Endothelial cell (in vitro differentiated cells): ENCODE results near the gene TMEM204. TPM values are rescaled to one million over a fixed set of nuclear protein-coding genes. Genes with fewer than 3 reads are reported as not detected.
A peak's percentile ranks its signal among the peaks of the same experiment; 100 is the strongest.

Source experiments
- DNase-seq: peaks from one replicate; pipeline ENCODE4 v3.0.0; 2021; ENCODE audit warnings: low spot score
- H3K27ac Mint-ChIP-seq: one replicate; pipeline ENCODE4 v1.8.0; 2021; ENCODE audit warnings: mixed read lengths, inconsistent platforms; ENCODE audit not compliant: unreplicated experiment
- H3K27me3 Mint-ChIP-seq: one replicate; pipeline ENCODE4 v1.8.0; 2021; ENCODE audit warnings: mild to moderate bottlenecking, moderate library complexity, mixed read lengths, inconsistent platforms; ENCODE audit not compliant: unreplicated experiment
- H3K36me3 Mint-ChIP-seq: one replicate; pipeline ENCODE4 v1.8.0; 2021; ENCODE audit warnings: mild to moderate bottlenecking, low read depth, mixed read lengths, inconsistent platforms; ENCODE audit not compliant: unreplicated experiment
- H3K4me1 Mint-ChIP-seq: one replicate; pipeline ENCODE4 v1.8.0; 2021; ENCODE audit warnings: mild to moderate bottlenecking, mixed read lengths, inconsistent platforms; ENCODE audit not compliant: unreplicated experiment
- H3K4me3 Mint-ChIP-seq: one replicate; pipeline ENCODE4 v1.8.0; 2021; ENCODE audit warnings: mild to moderate bottlenecking, mixed read lengths, inconsistent platforms; ENCODE audit not compliant: unreplicated experiment
- H3K9me3 Mint-ChIP-seq: one replicate; pipeline ENCODE4 v1.8.0; 2021; ENCODE audit warnings: mixed read lengths, inconsistent platforms; ENCODE audit not compliant: unreplicated experiment
- CTCF ChIP-seq: fragments of 200-600 bp; sonication (generic); IDR thresholded peaks from one replicate; pipeline ENCODE4 v1.5.0; 2021; ENCODE audit warnings: antibody characterized with exemption; ENCODE audit not compliant: unreplicated experiment
- total RNA-seq: library from RNA; stranded (reverse); fragmentation: NEBNext Ultra II Directional; extraction: Animal tissue kit (Norgen Biotek cat#: 25700); gene quantifications from one replicate; pipeline ENCODE4 v1.2.1, GENCODE V29; 2021; ENCODE audit not compliant: unreplicated experiment

Gene TMEM204
- total RNA-seq, 1 donor from 2014 or later = 66.3 TPM

GRCh38 chr16:1596516-1596915 lies 63.0 kb downstream of the TMEM204 start:
- TF ChIP-seq CTCF = no peak
- peaks cover 11% of the 10 kb centered on the region for H3K27me3 Mint-ChIP-seq
- no peak overlapping the region for H3K4me3 Mint-ChIP-seq
- H3K27ac Mint-ChIP-seq = no peak overlapping the region
- H3K36me3 Mint-ChIP-seq = peaks cover 29% of the 10 kb centered on the region
- no peak for DNase-seq
- no peaks in the 10 kb centered on the region for H3K9me3 Mint-ChIP-seq
- no peaks in the 10 kb centered on the region for H3K4me1 Mint-ChIP-seq

- Mint-ChIP-seq H3K9me3 (no peaks in the 10 kb centered on the region), H3K36me3 (peaks cover 26% of the 10 kb centered on the region), H3K27ac (no peak overlapping the region), H3K4me3 (peak overlapping the region; percentile 78), H3K4me1 (no peaks in the 10 kb centered on the region), H3K27me3 (peaks cover 9% of the 10 kb centered on the region)
- TF ChIP-seq CTCF = no peak
- DNase-seq = no peak
Measured at GRCh38 chr16:1597154-1597553, 63.7 kb downstream of the TMEM204 start.

GRCh38 chr16:1601031-1601430 lies 67.6 kb downstream of the TMEM204 start:
- Mint-ChIP-seq H3K27me3 (peaks cover 8% of the 10 kb centered on the region), H3K27ac (no peak overlapping the region), H3K4me1 (no peaks in the 10 kb centered on the region), H3K36me3 (peaks cover 41% of the 10 kb centered on the region), H3K9me3 (no peaks in the 10 kb centered on the region), H3K4me3 (peak overlapping the region; percentile 6)
- TF ChIP-seq CTCF = no peak
- no peak for DNase-seq

- no peak overlapping the region for H3K27ac Mint-ChIP-seq
- peaks cover 8% of the 10 kb centered on the region for H3K27me3 Mint-ChIP-seq
- no peaks in the 10 kb centered on the region for H3K9me3 Mint-ChIP-seq
- H3K4me1 Mint-ChIP-seq = no peaks in the 10 kb centered on the region
- no peak for DNase-seq
- H3K4me3 Mint-ChIP-seq = no peak overlapping the region
- H3K36me3 Mint-ChIP-seq = peaks cover 41% of the 10 kb centered on the region
- no peak for TF ChIP-seq CTCF
Measured at GRCh38 chr16:1601489-1601888, 68.0 kb downstream of the TMEM204 start.

GRCh38 chr16:1602285-1602684 lies 68.8 kb downstream of the TMEM204 start:
- no peak overlapping the region for H3K27ac Mint-ChIP-seq
- peaks cover 38% of the 10 kb centered on the region for H3K36me3 Mint-ChIP-seq
- H3K27me3 Mint-ChIP-seq = peaks cover 6% of the 10 kb centered on the region
- no peaks in the 10 kb centered on the region for H3K4me1 Mint-ChIP-seq
- DNase-seq = no peak
- no peak overlapping the region for H3K4me3 Mint-ChIP-seq
- H3K9me3 Mint-ChIP-seq = no peaks in the 10 kb centered on the region
- TF ChIP-seq CTCF = no peak

Other genes with a start within 250 kb of the TMEM204 start
- gene UBE2I, start 224.0 kb upstream of the TMEM204 start, total RNA-seq = 167 TPM
- gene BAIAP3, start 200.0 kb upstream of the TMEM204 start, total RNA-seq = 6.5 TPM
- gene TSR3, start 181.8 kb upstream of the TMEM204 start, total RNA-seq = 68.2 TPM
- 47.9 TPM for gene GNPTG, start 181.7 kb upstream of the TMEM204 start, total RNA-seq
- 30.3 TPM for gene UNKL, start 119.0 kb upstream of the TMEM204 start, total RNA-seq
- 11.4 TPM for gene UQCC4, start 112.9 kb upstream of the TMEM204 start, total RNA-seq
- gene PERCC1, start 102.6 kb upstream of the TMEM204 start, total RNA-seq = not detected
- 2.4 TPM for gene CCDC154, start 89.1 kb upstream of the TMEM204 start, total RNA-seq
- gene CLCN7, start 58.6 kb upstream of the TMEM204 start, total RNA-seq = 99.1 TPM
- 0.21 TPM for gene PTX4, start 44.7 kb upstream of the TMEM204 start, total RNA-seq
- 64.5 TPM for gene TELO2, start 40.3 kb upstream of the TMEM204 start, total RNA-seq
- 39.9 TPM for gene IFT140, start 78.4 kb downstream of the TMEM204 start, total RNA-seq
- 46.8 TPM for gene CRAMP1, start 78.7 kb downstream of the TMEM204 start, total RNA-seq
- gene JPT2, start 144.6 kb downstream of the TMEM204 start, total RNA-seq = 180 TPM
- gene MAPK8IP3, start 172.5 kb downstream of the TMEM204 start, total RNA-seq = 147 TPM
- 33.3 TPM for gene NME3, start 237.9 kb downstream of the TMEM204 start, total RNA-seq
- 25.4 TPM for gene EME2, start 239.1 kb downstream of the TMEM204 start, total RNA-seq
- gene MRPS34, start 239.5 kb downstream of the TMEM204 start, total RNA-seq = 62.7 TPM
- gene SPSB3, start 248.9 kb downstream of the TMEM204 start, total RNA-seq = 52.9 TPM
- gene NUBP2, start 249.3 kb downstream of the TMEM204 start, total RNA-seq = 49.8 TPM